Measurements from ENCODE around the gene SFRP5. TPM values are rescaled to one million over a fixed set of nuclear protein-coding genes. Genes with fewer than 3 reads are reported as not detected.
A peak's percentile ranks its signal among the peaks of the same experiment; 100 is the strongest.

The SFRP5 gene
- total RNA-seq, 4 donors from 2014 or later: 11.9 to 34.4 (median 18.2) TPM

- WGBS, 2 donors (ENCODE audit: low coverage in 1 of 2): 81 to 90% methylated on average over 3 to 5 of the region's 14 CpGs
- no peaks in the 10 kb centered on the region for H3K9me3 ChIP-seq
- no peaks in the 10 kb centered on the region for H3K36me3 ChIP-seq
- no peak for ATAC-seq
- peak overlapping the region in 3 of 4 donors; percentile 28 to 51 (median 50) for H3K27ac ChIP-seq
- peaks cover 0 to 18% (median 4%) of the 10 kb centered on the region in 3 donors for H3K4me1 ChIP-seq
- H3K4me3 ChIP-seq: no peak overlapping the region
- TF ChIP-seq EP300 (IDR thresholded peaks at IDR 0.05) (no peak), CTCF (IDR thresholded peaks at IDR 0.05) (no peak), POLR2A (IDR thresholded peaks at IDR 0.05) (no peak), POLR2AphosphoS5 (IDR thresholded peaks at IDR 0.05) (no peak)
- peaks cover 9% of the 10 kb centered on the region for H3K27me3 ChIP-seq
These were observed 10.0 kb upstream of the SFRP5 start for GRCh38 chr10:97781618-97782331.

- Histone ChIP-seq H3K4me1 (peaks cover 0 to 18% (median 4%) of the 10 kb centered on the region in 3 donors), H3K4me3 (no peak overlapping the region), H3K9me3 (no peaks in the 10 kb centered on the region), H3K27me3 (peaks cover 6% of the 10 kb centered on the region), H3K36me3 (no peaks in the 10 kb centered on the region), H3K27ac (peak overlapping the region in 3 of 4 donors; percentile 28 to 51 (median 50))
- peak; percentile 57 for ATAC-seq
- TF ChIP-seq EP300 (IDR thresholded peaks at IDR 0.05) (no peak), POLR2A (IDR thresholded peaks at IDR 0.05) (no peak), CTCF (IDR thresholded peaks at IDR 0.05) (no peak), POLR2AphosphoS5 (IDR thresholded peaks at IDR 0.05) (no peak)
- 41 to 76% methylated on average over 2 to 4 of the region's 7 CpGs for WGBS, 2 donors (ENCODE audit: low coverage in 1 of 2)
These were observed 9.2 kb upstream of the SFRP5 start for GRCh38 chr10:97780841-97781617.

GRCh38 chr10:97779975-97780374 is 8.2 kb upstream of the SFRP5 start:
- no peaks in the 10 kb centered on the region for H3K9me3 ChIP-seq
- peak overlapping the region in 1 of 4 donors; percentile 33 for H3K27ac ChIP-seq
- ATAC-seq: no peak

GRCh38 chr10:97779492-97779891 is 7.7 kb upstream of the SFRP5 start:
- ATAC-seq: no peak
- no peak for TF ChIP-seq EP300 (IDR thresholded peaks at IDR 0.05)
- TF ChIP-seq CTCF (IDR thresholded peaks at IDR 0.05): no peak
- TF ChIP-seq POLR2AphosphoS5 (IDR thresholded peaks at IDR 0.05): no peak
- TF ChIP-seq POLR2A (IDR thresholded peaks at IDR 0.05): no peak
- 50 to 67% methylated on average over 3 to 4 of the region's 4 CpGs for WGBS, 2 donors (ENCODE audit: low coverage in 1 of 2)
- Histone ChIP-seq H3K27me3 (peaks cover 11% of the 10 kb centered on the region), H3K27ac (no peak overlapping the region), H3K4me1 (peaks cover 0 to 18% (median 4%) of the 10 kb centered on the region in 3 donors), H3K36me3 (no peaks in the 10 kb centered on the region), H3K4me3 (no peak overlapping the region), H3K9me3 (no peaks in the 10 kb centered on the region)

More at GRCh38 chr10:97779975-97780374, 8.2 kb upstream of the SFRP5 start:
- Histone ChIP-seq H3K4me1 (peaks cover 0 to 18% (median 4%) of the 10 kb centered on the region in 3 donors), H3K4me3 (no peak overlapping the region), H3K36me3 (no peaks in the 10 kb centered on the region), H3K27me3 (peaks cover 9% of the 10 kb centered on the region)
- 90% methylated on average over 2 of the region's 3 CpGs; no CpG with 5 or more reads in 1 of the 2 donors for WGBS, 2 donors (ENCODE audit: low coverage in 1 of 2)
- no peak for TF ChIP-seq POLR2A (IDR thresholded peaks at IDR 0.05)
- TF ChIP-seq POLR2AphosphoS5 (IDR thresholded peaks at IDR 0.05): no peak
- TF ChIP-seq CTCF (IDR thresholded peaks at IDR 0.05): no peak

Data from gastroesophageal sphincter (tissue), 4 donors.